Sigmoid colon (tissue), 7 donors: ENCODE results near the gene CARMIL1. TPM values are rescaled to one million over a fixed set of nuclear protein-coding genes. Genes with fewer than 3 reads are reported as not detected.

Experiments used
- DNase-seq: peaks from one replicate; pipeline ENCODE4 v3.0.0-alpha.2; 2019
- H3K27ac ChIP-seq, 4 donors: fragments of 200-600 bp; sonication (generic); one replicate each; pipeline ENCODE4 v1.5.1; 2016 to 2019; ENCODE audit warnings: mild to moderate bottlenecking in 1 of 4
- H3K27me3 ChIP-seq, 3 donors: fragments of 200-600 bp; sonication (generic); one replicate each; pipeline ENCODE4 v1.5.1; 2019; ENCODE audit warnings: mild to moderate bottlenecking in 1 of 3
- H3K36me3 ChIP-seq, 4 donors: fragments of 200-600 bp; sonication (generic); one replicate each; pipeline ENCODE4 v1.5.1; 2016 to 2019
- H3K4me1 ChIP-seq, 4 donors: fragments of 200-600 bp; sonication (generic); one replicate each; pipeline ENCODE4 v1.5.1; 2017 to 2019
- H3K4me3 ChIP-seq, 4 donors: fragments of 200-600 bp; sonication (generic); one replicate each; pipeline ENCODE4 v1.5.1; 2017 to 2019; ENCODE audit warnings: mild to moderate bottlenecking in 2 of 4, moderate library complexity in 1 of 4
- H3K9me3 ChIP-seq, 4 donors: fragments of 200-600 bp in 3 of 4; sonication (generic) in 3 of 4; one replicate each; pipeline versions ENCODE4 v1.5.1 to v1.6.1; 2013 to 2019
- CTCF ChIP-seq, 4 experiments: fragments of 450-650 bp in 3 of 4; fragments of 200-600 bp in 1 of 4; IDR thresholded peaks; one replicate each; pipeline ENCODE4 v1.5.1; 2016 to 2019; ENCODE audit warnings: antibody characterized with exemption in 4 of 4, mild to moderate bottlenecking in 3 of 4, moderate library complexity in 2 of 4
- EP300 ChIP-seq, 4 donors: sonication (generic); formaldehyde crosslinking; IDR thresholded peaks; one replicate each; pipeline ENCODE4 v1.6.1; 2017; ENCODE audit warnings: antibody characterized with exemption in 4 of 4
- POLR2A ChIP-seq, 2 donors: fragments of 450-650 bp; IDR thresholded peaks; one replicate each; pipeline ENCODE4 v1.6.1; 2016; ENCODE audit warnings: antibody characterized with exemption in 2 of 2, mild to moderate bottlenecking in 2 of 2, moderate library complexity in 2 of 2
- POLR2AphosphoS5 ChIP-seq, 4 donors: sonication (generic); formaldehyde crosslinking; IDR thresholded peaks; one replicate each; pipeline ENCODE4 v1.6.1; 2017; ENCODE audit warnings: antibody characterized with exemption in 4 of 4
- WGBS, 2 donors: extraction: QIAGEN DNeasy Blood & Tissue Kit; methylation state at CpG; one replicate each; pipeline ENCODE4 v1.1.7; 2013; 5-methylcytosine and 5-hydroxymethylcytosine counted together
- intact Hi-C: fragments of 100-400 bp; cut with DNase I; formaldehyde crosslinking; loops from one replicate; pipeline ENCODE4 v1.15.1; 2023
- polyA plus RNA-seq, 3 donors: library from polyadenylated mRNA; stranded (reverse); fragments of 200-250 nt; gene quantifications; one replicate each; pipeline ENCODE4 v1.2.3, GENCODE V29; 2013
- small RNA-seq, 3 donors: library from RNA; depleted of rRNA; stranded (forward); fragments of <200 nt; gene quantifications; one replicate each; pipeline ENCODE3, GENCODE V24; 2016
- total RNA-seq, 4 donors: library from RNA; depleted of rRNA; stranded (reverse); fragments of >200 nt; gene quantifications; one replicate each; pipeline ENCODE4 v1.1.0, GENCODE V29; 2016
- donor health status: healthy with polysubstance abuse.
- donor health status: Bipolar disorder and iron deficiency.
- donor health status: healthy.

CARMIL1 gene
- total and polyA plus RNA-seq, 7 donors = 3.4 to 24.0 (median 8.2) TPM

- Histone ChIP-seq H3K27me3 (no peaks in the 10 kb centered on the region), H3K4me3 (no peak overlapping the region), H3K27ac (no peak overlapping the region), H3K9me3 (no peaks in the 10 kb centered on the region), H3K4me1 (no peaks in the 10 kb centered on the region), H3K36me3 (no peaks in the 10 kb centered on the region)
- DNase-seq = no peak
- WGBS, 2 donors = 76 to 82% methylated on average over 5 of the region's 5 CpGs
- no peak for TF ChIP-seq POLR2A (IDR thresholded peaks at IDR 0.05)
- no peak for TF ChIP-seq EP300 (IDR thresholded peaks at IDR 0.05)
- TF ChIP-seq CTCF (IDR thresholded peaks at IDR 0.05) = no peak
- no peak for TF ChIP-seq POLR2AphosphoS5 (IDR thresholded peaks at IDR 0.05)
- intact Hi-C loops = no loop called here
These were observed 390.2 kb downstream of the CARMIL1 start for GRCh38 chr6:25669413-25669812.

Small RNA genes within 50 kb of the gene (small RNA-seq; reads per million reads assigned to genes)
- 0 reads per million in 3 donors for gene RF00019
- gene RNU6-987P = 0 reads per million in 3 donors
